ENCODE results near the gene ZNF414. TPM values are rescaled to one million over a fixed set of nuclear protein-coding genes. Genes with fewer than 3 reads are reported as not detected.

ZNF414 gene
- polyA plus RNA-seq, 1 donor = 21.6 TPM

DNA sequence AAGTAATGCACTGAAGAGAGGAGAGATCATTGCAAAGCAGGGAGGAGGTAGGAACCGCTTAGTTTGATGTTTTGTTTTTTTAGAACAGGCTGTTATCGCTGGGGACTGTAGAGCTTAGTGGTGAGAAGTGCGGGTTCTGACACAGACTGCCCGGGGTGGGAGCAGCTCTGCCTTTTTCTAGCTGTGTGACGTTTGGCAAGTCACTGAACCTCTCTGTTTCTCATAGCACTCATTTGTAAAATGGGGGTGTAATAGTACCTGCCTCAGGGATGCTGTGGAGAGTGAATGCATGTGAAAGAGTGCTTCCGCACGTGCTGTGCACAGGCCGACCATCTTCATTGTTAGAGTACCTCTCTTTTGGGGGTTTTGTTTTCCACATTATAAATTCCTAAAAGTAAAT lies 30.8 kb downstream of the ZNF414 start:
- Histone ChIP-seq H3K27me3 (ENCODE audit: control insufficient read depth, insufficient read depth, low read length) (no peaks in the 10 kb centered on the region), H3K27ac (ENCODE audit: low read length) (no peak overlapping the region), H3K9me3 (ENCODE audit: control insufficient read depth, low read depth, low read length) (peaks cover 4% of the 10 kb centered on the region), H3K36me3 (ENCODE audit: control insufficient read depth, insufficient read depth, low read length) (peaks cover 86% of the 10 kb centered on the region), H3K4me3 (ENCODE audit: low read length) (no peak overlapping the region), H3K4me1 (ENCODE audit: control insufficient read depth, insufficient read depth, low read length) (no peaks in the 10 kb centered on the region)
- no CpG with 5 or more reads among the region's 8 CpGs for WGBS (ENCODE audit: insufficient coverage, low lambda C conversion rate)
- DNase-seq = no peak

DNA sequence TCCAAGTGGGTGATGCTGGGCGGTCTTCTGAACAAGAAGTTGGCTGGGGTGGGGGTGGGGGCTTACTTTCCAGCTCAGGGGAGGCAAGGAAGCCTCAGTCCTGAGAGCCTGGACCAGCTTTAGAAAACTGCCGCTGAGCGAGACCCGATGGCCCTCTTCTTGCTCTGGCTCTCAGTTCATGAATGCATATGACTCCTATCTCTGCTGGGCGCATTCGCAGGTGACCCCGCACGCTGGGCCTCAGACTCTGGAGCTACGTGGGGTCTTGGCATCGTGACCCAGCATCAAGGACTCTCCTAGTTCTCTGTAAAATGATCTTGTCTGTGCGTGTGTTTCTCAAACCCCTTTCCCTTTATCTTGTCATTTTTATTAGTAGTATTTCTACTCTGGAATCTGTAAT lies 31.3 kb downstream of the ZNF414 start:
- Histone ChIP-seq H3K4me3 (ENCODE audit: low read length) (no peak overlapping the region), H3K36me3 (ENCODE audit: control insufficient read depth, insufficient read depth, low read length) (peaks cover 86% of the 10 kb centered on the region), H3K27ac (ENCODE audit: low read length) (no peak overlapping the region), H3K9me3 (ENCODE audit: control insufficient read depth, low read depth, low read length) (peaks cover 4% of the 10 kb centered on the region), H3K27me3 (ENCODE audit: control insufficient read depth, insufficient read depth, low read length) (no peaks in the 10 kb centered on the region), H3K4me1 (ENCODE audit: control insufficient read depth, insufficient read depth, low read length) (no peaks in the 10 kb centered on the region)
- WGBS (ENCODE audit: insufficient coverage, low lambda C conversion rate) = 77% methylated on average over 3 of the region's 11 CpGs
- no peak for DNase-seq

DNA sequence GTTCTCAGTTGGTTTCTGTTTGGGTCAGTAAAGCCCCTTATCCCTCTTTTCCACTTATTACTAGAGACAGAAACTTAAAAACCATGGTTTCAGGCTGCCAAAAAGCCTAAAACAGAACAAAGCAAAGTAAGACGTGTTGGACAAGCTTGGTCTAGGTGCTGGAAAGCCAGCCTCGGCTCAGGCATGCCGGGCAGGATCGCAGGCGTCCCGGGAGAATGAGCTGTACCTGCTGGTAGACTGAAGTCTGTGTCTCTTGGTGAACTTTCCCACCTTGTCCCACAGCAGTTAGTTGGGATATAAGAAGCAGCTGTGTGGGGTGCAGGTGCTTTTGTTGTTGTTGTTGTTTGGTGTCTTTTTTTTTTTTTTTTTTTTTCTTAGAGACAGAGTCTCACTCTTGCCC lies 32.4 kb downstream of the ZNF414 start:
- Histone ChIP-seq H3K27ac (ENCODE audit: low read length) (no peak overlapping the region), H3K4me3 (ENCODE audit: low read length) (no peak overlapping the region), H3K27me3 (ENCODE audit: control insufficient read depth, insufficient read depth, low read length) (no peaks in the 10 kb centered on the region), H3K9me3 (ENCODE audit: control insufficient read depth, low read depth, low read length) (peaks cover 4% of the 10 kb centered on the region), H3K36me3 (ENCODE audit: control insufficient read depth, insufficient read depth, low read length) (peaks cover 84% of the 10 kb centered on the region), H3K4me1 (ENCODE audit: control insufficient read depth, insufficient read depth, low read length) (no peaks in the 10 kb centered on the region)
- no CpG with 5 or more reads among the region's 6 CpGs for WGBS (ENCODE audit: insufficient coverage, low lambda C conversion rate)
- DNase-seq = no peak

DNA sequence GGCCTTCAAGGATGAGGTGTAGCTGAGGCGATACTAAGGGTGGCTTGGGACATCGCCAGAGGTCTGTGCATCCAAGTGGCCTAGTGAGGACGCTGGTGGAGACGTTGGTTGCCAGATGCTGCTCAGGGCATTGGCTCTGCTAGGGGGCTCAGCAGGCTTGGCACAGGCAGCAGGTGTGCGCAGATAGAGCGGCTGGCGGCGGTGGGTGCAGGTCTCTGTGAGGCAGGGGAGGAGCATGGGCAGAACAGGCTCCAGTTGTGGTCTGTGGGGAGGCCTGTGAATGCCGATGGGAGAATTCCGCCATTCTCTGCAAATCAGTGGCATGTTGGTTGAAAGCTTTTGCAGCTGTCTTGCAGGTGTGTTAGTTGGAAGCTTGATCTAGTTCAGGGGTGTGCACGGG lies 32.8 kb downstream of the ZNF414 start:
- Histone ChIP-seq H3K4me1 (ENCODE audit: control insufficient read depth, insufficient read depth, low read length) (no peaks in the 10 kb centered on the region), H3K4me3 (ENCODE audit: low read length) (no peak overlapping the region), H3K36me3 (ENCODE audit: control insufficient read depth, insufficient read depth, low read length) (peaks cover 84% of the 10 kb centered on the region), H3K27ac (ENCODE audit: low read length) (no peak overlapping the region), H3K9me3 (ENCODE audit: control insufficient read depth, low read depth, low read length) (peaks cover 4% of the 10 kb centered on the region), H3K27me3 (ENCODE audit: control insufficient read depth, insufficient read depth, low read length) (no peaks in the 10 kb centered on the region)
- DNase-seq = no peak
- no CpG with 5 or more reads among the region's 11 CpGs for WGBS (ENCODE audit: insufficient coverage, low lambda C conversion rate)

DNA sequence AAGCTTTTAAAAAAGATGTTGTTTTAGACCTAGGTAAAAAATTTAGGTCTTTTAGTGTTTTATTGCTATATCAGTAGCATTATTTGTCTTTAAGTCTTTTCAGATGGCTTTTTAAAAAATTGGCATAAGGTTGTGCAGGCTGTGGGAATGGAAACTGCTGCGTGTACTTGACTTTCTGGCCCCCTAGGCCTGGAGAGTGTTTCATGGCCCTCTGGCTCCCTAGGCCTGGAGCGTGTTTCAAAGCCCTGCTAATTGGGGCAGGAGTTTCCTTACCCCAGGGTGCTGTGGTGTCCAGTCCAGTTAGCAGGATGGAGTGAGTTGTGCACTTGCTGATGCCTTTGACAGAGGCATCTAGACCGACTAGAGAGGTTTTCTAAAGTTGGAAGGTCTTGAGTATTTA lies 35.4 kb downstream of the ZNF414 start:
- Histone ChIP-seq H3K27ac (ENCODE audit: low read length) (no peak overlapping the region), H3K9me3 (ENCODE audit: control insufficient read depth, low read depth, low read length) (no peaks in the 10 kb centered on the region), H3K27me3 (ENCODE audit: control insufficient read depth, insufficient read depth, low read length) (no peaks in the 10 kb centered on the region), H3K4me1 (ENCODE audit: control insufficient read depth, insufficient read depth, low read length) (no peaks in the 10 kb centered on the region), H3K4me3 (ENCODE audit: low read length) (no peak overlapping the region), H3K36me3 (ENCODE audit: control insufficient read depth, insufficient read depth, low read length) (peaks cover 84% of the 10 kb centered on the region)
- no peak for DNase-seq
- WGBS (ENCODE audit: insufficient coverage, low lambda C conversion rate) = no CpG with 5 or more reads among the region's 3 CpGs

DNA sequence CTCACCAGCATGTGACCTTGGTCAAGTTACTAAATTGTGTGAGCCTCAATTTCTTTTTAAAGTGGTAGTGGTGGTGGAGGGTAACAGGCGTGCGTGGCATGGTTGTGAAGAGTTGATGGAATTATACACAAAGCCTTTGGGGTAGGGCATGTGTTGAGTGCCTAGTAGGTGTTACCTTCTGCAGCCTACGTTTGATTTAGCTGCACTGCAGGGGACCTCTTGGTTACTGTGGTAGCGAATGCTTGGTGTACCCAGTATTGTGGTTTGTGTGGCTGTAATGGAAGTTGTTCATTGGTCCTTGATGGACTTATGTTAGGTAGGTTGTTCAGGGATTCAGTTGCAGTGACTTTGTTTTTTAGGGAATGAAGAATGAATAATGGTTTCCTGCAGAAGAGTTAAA lies 36.1 kb downstream of the ZNF414 start:
- DNase-seq = no peak
- H3K27ac ChIP-seq (ENCODE audit: low read length) = no peak overlapping the region
- H3K4me1 ChIP-seq (ENCODE audit: control insufficient read depth, insufficient read depth, low read length) = no peaks in the 10 kb centered on the region
- WGBS (ENCODE audit: insufficient coverage, low lambda C conversion rate) = no CpG with 5 or more reads among the region's 4 CpGs
- H3K9me3 ChIP-seq (ENCODE audit: control insufficient read depth, low read depth, low read length) = no peaks in the 10 kb centered on the region
- H3K4me3 ChIP-seq (ENCODE audit: low read length) = no peak overlapping the region
- peaks cover 83% of the 10 kb centered on the region for H3K36me3 ChIP-seq (ENCODE audit: control insufficient read depth, insufficient read depth, low read length)
- H3K27me3 ChIP-seq (ENCODE audit: control insufficient read depth, insufficient read depth, low read length) = no peaks in the 10 kb centered on the region

DNA sequence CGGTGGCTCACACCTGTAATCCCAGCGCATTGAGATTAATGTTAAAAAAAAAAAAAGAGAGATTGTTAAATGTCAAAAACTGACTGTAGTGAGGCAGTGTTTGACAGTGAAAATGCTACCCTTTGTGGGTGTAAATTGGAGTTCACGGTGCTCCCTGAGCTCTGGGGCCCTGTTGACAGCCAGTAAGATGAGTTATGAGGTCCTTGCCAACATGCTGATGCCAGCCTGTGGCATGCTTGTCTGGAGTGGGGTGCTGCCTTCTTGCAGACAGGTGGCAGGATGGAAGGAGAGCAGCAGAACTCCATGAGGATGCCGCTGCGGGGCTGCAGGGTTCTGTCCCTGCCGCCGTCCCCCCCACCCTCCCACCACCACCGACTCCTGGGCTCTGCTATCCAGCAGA lies 37.4 kb downstream of the ZNF414 start:
- Histone ChIP-seq H3K4me3 (ENCODE audit: low read length) (no peak overlapping the region), H3K4me1 (ENCODE audit: control insufficient read depth, insufficient read depth, low read length) (no peaks in the 10 kb centered on the region), H3K27me3 (ENCODE audit: control insufficient read depth, insufficient read depth, low read length) (no peaks in the 10 kb centered on the region), H3K9me3 (ENCODE audit: control insufficient read depth, low read depth, low read length) (no peaks in the 10 kb centered on the region), H3K36me3 (ENCODE audit: control insufficient read depth, insufficient read depth, low read length) (peaks cover 80% of the 10 kb centered on the region), H3K27ac (ENCODE audit: low read length) (no peak overlapping the region)
- 100% methylated on average over 1 of the region's 8 CpGs for WGBS (ENCODE audit: insufficient coverage, low lambda C conversion rate)
- no peak for DNase-seq

DNA sequence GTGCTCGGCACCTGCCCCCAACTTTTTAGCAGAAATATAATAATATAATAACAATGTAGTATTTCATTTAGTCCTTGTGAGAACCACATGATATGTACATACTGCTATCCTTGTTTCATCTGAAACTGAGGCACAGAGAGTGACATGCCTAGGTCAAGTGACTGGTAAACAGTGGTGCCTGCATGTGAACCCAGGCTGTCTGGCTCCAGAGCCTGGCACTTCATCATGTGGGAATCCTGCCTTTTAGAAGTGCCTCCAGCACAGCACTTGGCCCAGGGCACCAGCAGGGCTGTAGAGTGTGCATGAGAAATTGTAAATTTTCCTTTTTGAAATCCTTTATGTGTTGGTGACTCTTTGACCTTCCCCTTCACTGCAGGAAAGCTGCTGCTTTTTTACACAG lies 39.0 kb downstream of the ZNF414 start:
- no peaks in the 10 kb centered on the region for H3K9me3 ChIP-seq (ENCODE audit: control insufficient read depth, low read depth, low read length)
- H3K36me3 ChIP-seq (ENCODE audit: control insufficient read depth, insufficient read depth, low read length) = peaks cover 83% of the 10 kb centered on the region
- no peak for DNase-seq
- WGBS (ENCODE audit: insufficient coverage, low lambda C conversion rate) = no CpG with 5 or more reads among the region's 1 CpG
- no peaks in the 10 kb centered on the region for H3K4me1 ChIP-seq (ENCODE audit: control insufficient read depth, insufficient read depth, low read length)
- H3K4me3 ChIP-seq (ENCODE audit: low read length) = no peak overlapping the region
- H3K27me3 ChIP-seq (ENCODE audit: control insufficient read depth, insufficient read depth, low read length) = no peaks in the 10 kb centered on the region
- H3K27ac ChIP-seq (ENCODE audit: low read length) = no peak overlapping the region

DNA sequence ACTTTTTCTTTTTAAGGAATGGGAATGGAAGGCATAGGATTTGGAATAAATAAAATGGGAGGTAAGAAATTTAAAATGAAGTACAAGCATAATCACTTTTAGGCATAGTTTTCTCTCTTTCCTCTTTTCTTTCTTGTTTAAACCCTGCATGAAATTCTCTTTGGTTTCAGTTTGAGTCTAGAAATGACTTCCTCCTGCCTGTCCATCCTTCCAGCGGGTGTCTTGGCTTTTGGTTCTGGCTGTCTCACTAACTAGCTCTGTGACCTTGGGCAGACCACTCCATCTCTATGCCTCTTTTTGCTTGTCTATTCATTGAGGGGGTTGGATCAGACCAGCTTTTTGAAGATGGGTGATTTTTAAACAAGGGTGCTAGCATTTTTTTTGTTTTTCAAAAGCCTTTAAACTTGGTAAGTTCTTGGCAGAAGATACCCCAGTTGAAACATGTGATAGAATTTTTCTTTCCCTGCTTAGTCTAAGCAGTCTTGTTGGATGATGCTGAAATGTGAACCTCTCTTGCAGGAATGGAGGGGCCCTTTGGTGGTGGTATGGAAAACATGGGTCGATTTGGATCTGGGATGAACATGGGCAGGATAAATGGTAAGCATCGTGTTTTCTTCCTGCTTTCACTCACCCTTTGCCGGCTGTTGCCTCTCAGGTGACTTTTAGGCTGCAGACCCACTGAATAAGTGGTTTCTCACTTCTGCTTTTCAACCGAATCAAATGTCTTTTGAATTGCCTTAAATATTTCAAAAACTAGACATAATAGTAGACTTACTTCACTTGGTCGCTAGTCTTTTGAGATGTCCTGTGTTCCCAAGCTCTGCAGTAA lies 40.1 kb downstream of the ZNF414 start:
- H3K36me3 ChIP-seq (ENCODE audit: control insufficient read depth, insufficient read depth, low read length) = peaks cover 88% of the 10 kb centered on the region
- no peak for DNase-seq
- no peaks in the 10 kb centered on the region for H3K27me3 ChIP-seq (ENCODE audit: control insufficient read depth, insufficient read depth, low read length)
- H3K4me1 ChIP-seq (ENCODE audit: control insufficient read depth, insufficient read depth, low read length) = no peaks in the 10 kb centered on the region
- no peaks in the 10 kb centered on the region for H3K9me3 ChIP-seq (ENCODE audit: control insufficient read depth, low read depth, low read length)
- H3K4me3 ChIP-seq (ENCODE audit: low read length) = no peak overlapping the region
- no peak overlapping the region for H3K27ac ChIP-seq (ENCODE audit: low read length)
- WGBS (ENCODE audit: insufficient coverage, low lambda C conversion rate) = no CpG with 5 or more reads among the region's 6 CpGs

DNA sequence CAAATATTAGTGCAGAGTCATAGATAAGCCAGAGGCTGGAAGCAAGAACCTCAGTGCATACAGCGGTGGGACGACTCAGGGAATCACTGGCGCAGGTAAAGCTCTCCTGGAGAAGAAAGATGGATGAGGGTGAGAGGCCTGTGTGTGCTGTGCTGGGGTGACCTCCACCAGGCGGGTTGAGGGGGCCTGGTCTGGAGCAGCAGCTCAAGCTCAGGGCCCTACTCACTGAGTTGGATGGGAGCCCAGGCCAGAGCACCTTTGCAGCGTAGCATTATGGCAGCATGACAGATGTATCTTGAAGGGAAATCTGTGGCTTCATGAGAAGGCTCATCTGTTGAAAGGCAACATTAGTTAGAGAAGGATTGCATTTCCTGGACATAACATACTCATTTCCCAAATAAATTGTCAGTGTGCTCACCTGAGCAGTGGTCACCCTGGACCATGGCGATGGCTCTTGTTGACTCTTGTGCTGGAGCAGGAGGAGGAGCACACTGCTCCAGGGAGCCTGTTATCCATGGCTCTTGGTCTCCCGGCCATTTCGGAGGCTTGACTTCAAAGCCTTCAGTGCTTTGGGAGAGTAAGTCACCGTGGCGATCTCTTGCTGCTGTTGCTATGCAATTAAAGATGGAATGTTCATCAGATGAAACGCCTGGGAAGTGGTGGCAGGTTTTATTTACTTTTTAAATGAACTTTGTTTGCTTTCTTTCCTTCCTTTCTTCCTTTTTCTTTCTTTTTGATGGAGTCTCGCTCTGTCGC lies 44.2 kb downstream of the ZNF414 start:
- Histone ChIP-seq H3K4me3 (ENCODE audit: low read length) (no peak overlapping the region), H3K4me1 (ENCODE audit: control insufficient read depth, insufficient read depth, low read length) (no peaks in the 10 kb centered on the region), H3K27ac (ENCODE audit: low read length) (no peak overlapping the region), H3K36me3 (ENCODE audit: control insufficient read depth, insufficient read depth, low read length) (peaks cover 87% of the 10 kb centered on the region), H3K27me3 (ENCODE audit: control insufficient read depth, insufficient read depth, low read length) (no peaks in the 10 kb centered on the region), H3K9me3 (ENCODE audit: control insufficient read depth, low read depth, low read length) (no peaks in the 10 kb centered on the region)
- 40% methylated on average over 1 of the region's 13 CpGs for WGBS (ENCODE audit: insufficient coverage, low lambda C conversion rate)
- DNase-seq = no peak
